HepG2 (cell line): ENCODE results near the gene PRMT2. TPM values are rescaled to one million over a fixed set of nuclear protein-coding genes. Genes with fewer than 3 reads are reported as not detected.

Experiments used
- ADNP ChIP-seq: sonication (generic); formaldehyde crosslinking; IDR thresholded peaks from 2 replicates; pipeline ENCODE4 v1.4.0; 2020; ENCODE audit warnings: missing genetic modification reagents
- BRF2 ChIP-seq: sonication (generic); formaldehyde crosslinking; IDR thresholded peaks from 2 replicates; pipeline ENCODE4 v1.8.1; 2022; ENCODE audit warnings: mild to moderate bottlenecking, missing genetic modification reagents
- E2F2 ChIP-seq: sonication (generic); formaldehyde crosslinking; IDR thresholded peaks from 2 replicates; pipeline ENCODE4 v1.4.0; 2020; ENCODE audit warnings: missing genetic modification reagents, borderline replicate concordance
- FOXK2 ChIP-seq: fragments of 450-650 bp; IDR thresholded peaks from 2 replicates; pipeline ENCODE4 v1.6.1; 2016
- HBP1 ChIP-seq: IDR thresholded peaks from 2 replicates; pipeline ENCODE4 v1.6.1; 2016; ENCODE audit warnings: low read depth, control low read depth
- HHEX ChIP-seq: IDR thresholded peaks from 2 replicates; pipeline ENCODE4 v1.6.1; 2016; ENCODE audit warnings: control low read depth
- KLF12 ChIP-seq: sonication (generic); formaldehyde crosslinking; IDR thresholded peaks from 2 replicates; pipeline ENCODE4 v1.4.0; 2020; ENCODE audit warnings: missing genetic modification reagents, borderline replicate concordance
- PRDM10 ChIP-seq: sonication (generic); formaldehyde crosslinking; IDR thresholded peaks from 2 replicates; pipeline ENCODE4 v1.4.0; 2020; ENCODE audit warnings: low read depth, missing genetic modification reagents
- REST ChIP-seq, 2 experiments: IDR thresholded peaks; 2 replicates each; pipeline ENCODE4 v1.6.1; 2011 to 2012; ENCODE audit warnings: low read length in 2 of 2, borderline replicate concordance in 1 of 2, low read depth in 1 of 2, mild to moderate bottlenecking in 1 of 2, moderate library complexity in 1 of 2
- SRY ChIP-seq: sonication (generic); formaldehyde crosslinking; IDR thresholded peaks from 2 replicates; pipeline ENCODE4 v1.8.0; 2022; ENCODE audit warnings: mild to moderate bottlenecking, missing genetic modification reagents
- TARDBP ChIP-seq: sonication (generic); formaldehyde crosslinking; IDR thresholded peaks from 2 replicates; pipeline ENCODE4 v1.8.0; 2022; ENCODE audit warnings: mild to moderate bottlenecking, missing genetic modification reagents
- THAP7 ChIP-seq: sonication (generic); formaldehyde crosslinking; IDR thresholded peaks from 2 replicates; pipeline ENCODE4 v1.8.1; 2023; ENCODE audit warnings: mild to moderate bottlenecking, missing genetic modification reagents
- ZEB1 ChIP-seq: IDR thresholded peaks from 2 replicates; pipeline ENCODE4 v1.6.1; 2012; ENCODE audit warnings: mild to moderate bottlenecking, low read depth, inconsistent platforms; ENCODE audit not compliant: insufficient replicate concordance
- ZNF121 ChIP-seq: sonication (generic); formaldehyde crosslinking; IDR thresholded peaks from 2 replicates; pipeline ENCODE4 v1.5.0; 2020; ENCODE audit warnings: mild to moderate bottlenecking, missing genetic modification reagents
- ZNF160 ChIP-seq: sonication (generic); formaldehyde crosslinking; IDR thresholded peaks from 2 replicates; pipeline ENCODE4 v1.8.0; 2022; ENCODE audit warnings: mild to moderate bottlenecking, inconsistent platforms, missing genetic modification reagents
- ZNF20 ChIP-seq: sonication (generic); formaldehyde crosslinking; IDR thresholded peaks from 2 replicates; pipeline ENCODE4 v1.4.0; 2020; ENCODE audit warnings: mild to moderate bottlenecking, moderate library complexity, missing genetic modification reagents
- ZNF773 ChIP-seq: sonication (generic); formaldehyde crosslinking; IDR thresholded peaks from 2 replicates; pipeline ENCODE4 v1.4.0; 2020; ENCODE audit warnings: missing genetic modification reagents, borderline replicate concordance
- ZSCAN9 ChIP-seq: IDR thresholded peaks from 2 replicates; pipeline ENCODE4 v1.6.1; 2016; ENCODE audit warnings: borderline replicate concordance
- polyA plus RNA-seq, 8 experiments: library from polyadenylated mRNA; depleted of rRNA in 3 of 8; stranded (reverse) in 7 of 8; unstranded in 1 of 8; fragments of >200 nt; fragmentation: Illumina TruSeq in 4 of 8; extraction: Trizol in 4 of 8; gene quantifications; 2 replicates each; pipeline versions ENCODE4 v1.2.1 to v1.2.3, GENCODE V29; 2011 to 2016; ENCODE audit warnings: low read depth in 4 of 8, missing spikeins in 1 of 8, mixed read lengths in 1 of 8; ENCODE audit not compliant: insufficient read depth in 1 of 8
- total RNA-seq, 5 experiments: library from RNA; depleted of rRNA; stranded (reverse); fragments of >200 nt; fragmentation: Illumina TruSeq; extraction: Trizol; gene quantifications; 2 replicates each; pipeline ENCODE4 v1.2.3, GENCODE V29; 2016; ENCODE audit warnings: low read depth in 1 of 5

PRMT2 gene
- total and polyA plus RNA-seq, 2 of the 13 experiments (the other 11 are each of a cell fraction or from before 2014, with no cell fraction given): 54.4 to 78.8 TPM

- TF ChIP-seq REST (IDR thresholded peaks at IDR 0.05; ENCODE audit: borderline replicate concordance in 1 of 2, low read depth in 1 of 2, low read length in 2 of 2) (no peak), BRF2 (CRISPR knock-in tag) (no peak), PRDM10 (CRISPR knock-in tag) (no peak), HBP1 (CRISPR knock-in tag) (no peak), ZNF160 (CRISPR knock-in tag) (no peak), THAP7 (no peak), KLF12 (CRISPR knock-in tag) (no peak), SRY (CRISPR knock-in tag) (peak; percentile 65; the same call in 1 of the 2 replicates), ZSCAN9 (CRISPR knock-in tag) (no peak), ZNF20 (CRISPR knock-in tag) (peak; percentile 57; the same call in 1 of the 2 replicates), ADNP (CRISPR knock-in tag) (no peak), E2F2 (CRISPR knock-in tag) (no peak), TARDBP (CRISPR knock-in tag) (peak; percentile 52; the same call in 1 of the 2 replicates), ZEB1 (no peak), ZNF121 (CRISPR knock-in tag) (no peak), ZNF773 (0 out of 2 replicates have a peak, but pooled peaks have one; percentile 45), HHEX (CRISPR knock-in tag) (no peak), FOXK2 (no peak)
Observed at GRCh38 chr21:46667741-46668380, 32.4 kb downstream of the PRMT2 start (continued).
